Activated CD8-positive, alpha-beta memory T cell treated with anti-CD3 and anti-CD28 coated beads for 1 hour (primary cell): ENCODE measurements around the gene CHD9.
"Not testable (repeated sequence)": the region's sequence is repeated elsewhere in the genome, so short reads cannot be mapped to it uniquely, and the experiment has no call there.

Experiments
- DNase-seq, 2 donors: peaks; one replicate each; pipeline ENCODE4 v3.0.0-alpha.2; 2020; ENCODE audit warnings: low read depth in 1 of 2; ENCODE audit errors: extremely low read depth in 1 of 2

CHD9 gene

DNA sequence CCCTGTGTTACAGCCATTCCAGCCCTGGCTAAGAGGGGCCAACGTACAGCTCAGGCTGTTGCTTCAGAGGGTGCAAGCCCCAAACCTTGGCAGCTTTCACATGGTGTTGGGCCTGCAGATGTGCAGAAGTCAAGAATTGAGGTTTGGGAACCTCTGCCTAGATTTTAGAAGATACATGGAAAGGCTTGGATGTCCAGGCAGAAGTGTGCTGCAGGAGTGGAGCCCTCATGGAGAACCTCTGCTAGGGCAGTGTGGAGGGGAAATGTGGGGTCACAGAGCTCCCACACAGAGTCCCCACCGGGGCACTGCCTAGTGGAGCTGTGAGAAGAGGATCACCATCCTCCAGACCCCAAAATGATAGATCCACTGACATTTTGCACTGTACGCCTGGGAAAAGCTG is 130.9 kb downstream of the CHD9 start:
- DNase-seq, result not testable (repeated sequence)

DNA sequence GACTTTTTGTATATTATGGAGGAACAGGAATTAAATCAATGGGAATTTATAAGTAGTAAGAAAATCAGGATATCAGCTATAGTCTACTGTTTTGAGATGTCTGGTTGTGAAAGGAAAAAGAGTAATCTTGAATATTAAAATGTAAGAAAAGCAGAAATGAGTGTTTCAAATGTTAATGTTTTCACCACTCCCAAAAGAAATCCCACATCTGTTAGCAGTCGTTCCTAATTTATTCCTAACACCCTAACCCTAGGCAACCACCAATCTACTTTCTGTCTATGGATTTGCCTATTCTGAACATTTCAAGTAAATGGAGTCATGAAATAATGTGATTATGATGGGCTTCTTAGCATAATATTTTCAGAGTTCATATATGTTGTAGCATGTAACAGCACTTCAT is 133.0 kb downstream of the CHD9 start:
- DNase-seq, result no peak

DNA sequence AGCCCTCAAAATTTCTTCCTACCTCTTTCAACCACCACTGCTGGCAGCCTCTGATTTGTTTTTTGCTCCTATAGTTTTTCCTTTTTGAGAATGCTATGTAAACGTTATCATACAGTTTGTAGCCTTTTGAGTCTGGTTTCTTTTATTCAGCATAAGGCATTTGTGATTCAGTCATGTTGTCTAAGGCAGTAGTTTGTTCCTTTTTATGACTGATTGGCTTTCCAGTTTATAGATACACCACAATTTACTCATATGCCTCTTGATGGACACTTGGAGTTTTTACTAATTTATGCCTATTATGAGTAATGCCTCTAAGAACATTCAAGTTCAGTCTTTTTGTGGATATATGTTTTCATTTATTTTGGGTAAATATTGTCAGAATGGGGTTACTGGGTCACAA is 136.6 kb downstream of the CHD9 start:
- DNase-seq, result no peak

DNA sequence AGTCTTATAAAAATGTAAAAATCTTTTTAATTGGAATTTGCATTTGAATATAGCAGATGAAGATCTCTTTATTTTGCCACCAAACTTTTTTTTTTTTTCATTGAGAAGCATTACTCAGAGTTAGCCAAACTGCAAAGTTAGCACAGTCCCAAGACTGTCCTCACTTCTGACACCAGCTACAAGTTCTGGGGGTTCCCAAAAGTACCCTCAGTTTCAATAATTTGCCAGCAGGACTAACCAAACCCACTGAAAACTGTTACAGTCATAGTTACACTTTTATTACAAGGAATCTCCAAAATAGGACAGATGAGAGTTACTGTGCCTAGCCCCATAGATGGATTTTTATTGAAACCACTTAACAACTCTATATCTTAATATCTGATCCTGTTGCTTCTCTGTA is 144.1 kb downstream of the CHD9 start:
- no peak for DNase-seq

DNA sequence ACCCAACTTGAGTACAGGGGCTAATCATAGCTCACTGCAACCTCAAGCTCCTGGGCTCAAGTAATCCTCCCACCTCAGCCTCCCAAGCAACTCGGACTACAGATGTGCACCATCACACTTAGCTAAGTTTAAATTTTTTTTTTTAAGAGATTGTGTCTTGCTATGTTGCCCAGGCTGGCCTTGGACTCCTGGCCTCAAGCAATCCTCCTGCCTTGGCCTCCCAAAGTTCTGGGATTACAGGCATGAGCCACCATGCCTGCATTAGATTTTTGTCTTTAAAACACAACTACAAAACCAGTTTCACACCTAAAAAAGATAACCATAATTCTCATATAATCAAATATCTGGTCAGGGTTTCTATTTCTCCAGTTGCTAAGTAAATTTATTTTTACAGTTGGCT is 147.1 kb downstream of the CHD9 start:
- no peak for DNase-seq

DNA sequence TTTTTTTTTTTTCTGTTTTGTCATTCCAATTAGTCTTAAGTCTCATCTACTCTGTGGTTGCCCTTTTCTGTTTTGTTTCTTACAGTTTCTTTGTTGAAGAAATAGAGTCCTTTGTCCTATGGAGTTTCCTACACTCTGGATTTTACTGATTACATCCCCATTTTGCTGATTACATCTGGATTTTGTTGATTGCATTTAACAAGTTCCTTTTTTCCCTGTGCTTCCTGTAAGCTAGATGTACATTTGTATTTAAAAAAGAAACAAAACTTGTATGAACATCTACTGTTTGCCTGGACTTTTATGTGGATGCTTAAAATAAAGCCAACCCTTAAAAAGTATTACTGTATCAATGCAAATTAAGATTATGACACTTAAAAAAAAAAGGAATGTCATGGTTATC is 147.6 kb downstream of the CHD9 start:
- no peak for DNase-seq

DNA sequence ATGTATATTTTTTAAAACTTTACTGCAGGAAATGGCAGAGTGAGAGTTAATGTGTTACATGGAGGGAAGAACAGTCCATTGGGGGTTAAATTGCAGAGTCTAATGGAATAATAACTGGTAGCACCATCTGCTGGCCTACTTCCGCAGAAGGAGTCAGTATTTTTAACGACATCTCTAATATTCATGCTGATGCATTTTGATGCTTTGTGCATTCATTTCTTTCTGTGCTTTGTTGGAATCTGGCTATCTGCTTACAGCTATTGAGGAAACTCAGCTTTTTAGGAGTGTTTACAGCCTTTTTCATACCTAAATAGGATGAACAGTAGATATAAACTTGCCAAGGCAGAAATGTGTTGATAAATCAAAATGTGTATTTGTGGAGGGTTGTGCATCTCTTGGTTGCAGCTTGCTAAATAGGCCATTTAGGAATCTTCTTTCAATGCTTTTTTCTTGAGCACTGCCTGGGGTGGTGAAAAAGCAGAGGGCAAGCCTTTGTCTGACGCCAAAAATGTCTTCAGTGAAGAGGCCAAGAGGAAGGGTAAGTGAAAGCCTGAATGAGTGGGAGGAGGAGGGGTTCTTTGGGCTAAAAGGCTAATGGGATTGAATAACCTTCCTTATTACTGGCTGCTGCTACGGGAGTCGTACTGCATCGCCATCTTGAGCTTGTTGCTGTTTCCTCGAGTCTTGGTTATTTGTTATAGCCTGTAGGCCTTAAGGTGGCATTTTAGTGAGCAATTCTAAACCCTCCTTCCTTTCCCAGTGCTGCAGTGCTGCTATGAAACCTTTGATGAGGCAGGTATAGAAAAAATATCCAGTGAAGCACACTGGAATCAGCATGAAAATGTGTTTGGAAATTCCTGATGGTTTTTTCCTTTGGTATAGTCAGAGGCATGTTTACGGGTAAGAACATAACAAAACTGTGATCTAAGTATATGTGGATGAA is 153.3 kb downstream of the CHD9 start:
- DNase-seq, result no peak

DNA sequence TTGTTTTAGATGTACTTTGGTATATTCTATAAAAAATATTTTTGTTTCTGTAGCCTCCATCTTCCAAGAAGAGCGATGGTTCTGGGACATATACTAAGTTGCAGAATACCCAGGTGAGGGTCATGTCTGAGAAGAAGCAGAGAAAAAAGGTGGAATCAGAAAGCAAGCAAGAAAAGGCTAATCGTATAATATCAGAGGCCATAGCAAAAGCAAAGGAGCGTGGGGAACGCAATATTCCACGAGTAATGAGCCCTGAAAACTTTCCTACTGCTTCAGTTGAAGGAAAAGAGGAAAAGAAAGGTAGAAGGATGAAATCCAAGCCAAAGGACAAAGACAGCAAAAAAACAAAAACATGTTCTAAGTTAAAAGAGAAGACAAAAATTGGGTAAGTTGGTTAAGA is 154.6 kb downstream of the CHD9 start:
- DNase-seq, result no peak

DNA sequence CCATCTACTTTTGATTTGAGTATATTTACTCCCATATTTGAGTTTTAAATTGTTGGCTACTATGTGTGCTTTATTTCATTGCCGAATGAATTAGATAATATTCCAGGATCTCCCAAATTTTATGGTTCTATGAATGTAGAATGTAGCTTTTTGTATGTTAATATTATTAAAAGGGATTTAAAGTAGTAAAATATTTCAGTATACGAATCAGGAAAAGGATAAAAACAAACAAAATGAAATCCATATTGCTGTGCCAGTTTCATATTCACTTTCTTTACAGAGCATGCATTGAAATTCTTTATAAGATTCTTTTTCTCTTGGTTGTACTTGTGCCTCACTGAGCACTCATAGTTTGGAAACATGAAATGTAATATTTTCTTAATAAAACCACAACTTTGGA is 155.1 kb downstream of the CHD9 start:
- DNase-seq, result no peak

DNA sequence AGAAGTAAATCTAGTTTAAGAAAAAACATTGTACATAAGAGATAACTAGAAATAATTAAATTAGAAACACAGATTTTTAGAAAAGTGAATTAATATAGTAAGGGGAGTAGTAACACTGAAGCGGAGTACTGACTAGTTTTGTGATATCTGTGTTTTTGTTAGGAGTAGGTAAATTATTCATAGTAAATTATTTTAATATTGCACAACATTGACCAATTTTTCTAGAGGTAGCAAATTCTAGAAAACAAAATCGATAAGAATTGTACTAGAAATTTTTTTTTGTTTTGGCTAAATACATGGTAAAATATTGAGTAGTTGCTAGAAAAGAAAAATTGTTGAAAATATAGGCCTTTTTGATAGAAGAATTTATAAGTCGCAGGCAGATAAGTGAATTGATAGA is 156.5 kb downstream of the CHD9 start:
- no peak for DNase-seq

DNA sequence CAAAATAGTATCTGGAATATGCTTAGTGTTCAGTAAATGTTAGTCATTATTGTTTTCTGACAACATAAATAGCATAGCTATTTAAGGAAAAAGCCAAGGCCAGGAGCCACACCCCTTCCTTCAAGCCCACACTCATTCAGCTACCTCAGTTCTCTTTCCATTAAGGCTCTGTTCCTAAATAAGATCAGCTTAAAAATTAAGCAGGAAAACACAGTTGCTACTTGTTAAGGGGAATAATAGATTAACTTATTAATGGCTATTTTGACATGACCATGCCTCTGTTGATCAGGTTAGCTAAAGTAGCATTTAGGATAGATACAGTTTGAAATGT is 158.1 kb downstream of the CHD9 start:
- DNase-seq, result no peak

DNA sequence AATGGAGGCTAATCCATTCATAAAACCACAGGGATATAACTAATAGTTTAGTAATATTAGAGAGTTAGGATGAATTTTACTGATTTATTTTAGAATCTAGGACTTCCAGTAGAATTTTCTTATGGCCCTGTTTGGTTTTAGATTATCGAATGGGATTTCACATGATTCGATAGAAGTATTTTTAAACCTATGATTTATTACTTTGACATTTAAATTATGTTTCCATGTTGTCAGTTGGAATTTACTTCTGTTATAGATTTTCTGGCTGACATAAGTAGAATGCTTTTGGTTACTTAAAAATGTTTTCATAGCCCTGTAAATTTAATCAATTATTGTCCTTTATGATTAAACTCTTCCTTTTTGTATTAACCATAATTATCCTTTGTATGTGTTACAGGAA is 158.8 kb downstream of the CHD9 start:
- no peak for DNase-seq

DNA sequence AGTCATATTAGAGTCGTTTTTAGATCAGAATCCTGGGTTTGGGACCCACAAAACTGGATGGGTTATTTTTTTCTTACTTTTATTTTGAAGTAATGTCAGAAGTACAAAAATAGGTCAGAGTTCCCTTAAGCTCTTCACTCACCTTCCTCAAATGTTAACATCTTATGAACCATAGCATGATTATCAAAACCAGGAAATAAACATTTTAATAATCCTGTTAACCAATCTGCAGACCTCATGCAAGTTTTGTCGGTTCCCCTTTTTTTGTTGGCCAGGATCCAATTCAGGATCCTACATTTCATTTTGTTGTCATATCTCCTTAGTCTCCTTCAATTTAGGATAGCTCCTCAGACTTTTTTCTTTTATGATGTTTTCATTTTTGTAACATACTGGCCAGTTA is 162.0 kb downstream of the CHD9 start:
- DNase-seq, result no peak

DNA sequence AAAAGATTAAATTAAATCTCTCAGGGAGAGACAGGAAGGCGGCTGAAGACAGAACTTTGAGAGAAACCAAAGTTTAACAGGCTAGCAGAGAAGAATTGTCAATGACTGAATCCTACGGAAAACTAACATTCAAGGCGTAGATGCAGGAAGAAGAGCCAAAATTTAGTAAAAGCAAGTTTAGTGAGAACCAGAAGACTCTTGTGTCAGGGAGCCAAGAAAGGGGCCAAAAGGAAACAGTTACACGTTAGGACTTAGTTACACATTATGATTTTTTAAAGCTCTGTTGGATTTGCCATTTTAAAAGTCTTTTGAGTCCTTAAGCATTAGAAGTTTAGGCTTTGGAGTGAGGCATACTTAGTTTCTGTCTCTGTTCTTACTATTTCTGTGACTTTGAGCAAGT is 164.6 kb downstream of the CHD9 start:
- DNase-seq, result no peak

DNA sequence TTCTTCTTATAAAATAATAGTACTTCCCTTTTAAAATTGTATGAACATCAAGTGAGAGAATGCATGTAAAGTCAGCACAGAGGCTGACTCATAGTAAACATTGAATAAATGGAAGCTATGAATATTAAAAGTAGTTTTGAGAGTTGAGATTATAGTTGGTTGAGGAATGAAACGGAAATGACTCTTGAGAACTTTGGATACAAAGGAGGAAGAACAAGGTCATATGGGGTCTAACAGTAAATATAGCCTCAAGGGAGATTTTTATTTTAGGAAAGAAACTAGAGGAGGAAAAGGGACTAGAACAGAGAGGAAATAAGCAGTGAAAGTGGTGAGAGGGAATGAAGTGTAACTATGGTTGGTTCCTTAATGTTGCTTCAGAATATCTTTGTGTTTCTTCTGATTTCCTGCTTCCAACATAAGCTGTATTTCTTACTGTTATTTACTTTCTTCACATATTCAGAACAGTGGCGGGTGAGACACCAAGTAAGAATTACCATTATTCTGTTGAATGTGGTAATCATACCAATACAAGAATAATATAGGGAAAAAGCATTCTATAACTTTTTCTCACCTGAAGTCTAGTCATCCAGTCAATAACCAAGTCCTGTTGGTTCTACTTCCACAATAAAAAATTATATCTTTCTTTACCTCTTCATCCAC is 165.1 kb downstream of the CHD9 start:
- DNase-seq, result no peak

DNA sequence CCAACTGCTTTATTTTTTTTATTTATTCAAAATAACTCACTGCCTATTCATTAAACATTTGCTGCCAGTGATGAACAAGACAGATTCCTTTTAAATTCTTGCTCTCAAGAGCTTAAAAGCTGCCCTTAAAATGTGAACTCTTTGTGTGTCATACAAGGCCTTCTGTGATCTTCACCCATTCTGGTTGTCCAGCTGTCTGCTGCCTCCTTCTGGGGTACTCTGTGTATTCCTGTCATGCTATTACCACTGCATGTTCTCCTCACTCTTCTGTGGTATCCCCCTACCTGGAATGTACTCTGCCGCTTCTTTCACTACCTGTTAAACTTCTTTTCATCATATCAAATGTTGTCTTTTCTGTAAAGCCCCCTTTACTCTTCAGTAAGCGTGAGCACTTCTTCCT is 165.8 kb downstream of the CHD9 start:
- DNase-seq, result no peak

DNA sequence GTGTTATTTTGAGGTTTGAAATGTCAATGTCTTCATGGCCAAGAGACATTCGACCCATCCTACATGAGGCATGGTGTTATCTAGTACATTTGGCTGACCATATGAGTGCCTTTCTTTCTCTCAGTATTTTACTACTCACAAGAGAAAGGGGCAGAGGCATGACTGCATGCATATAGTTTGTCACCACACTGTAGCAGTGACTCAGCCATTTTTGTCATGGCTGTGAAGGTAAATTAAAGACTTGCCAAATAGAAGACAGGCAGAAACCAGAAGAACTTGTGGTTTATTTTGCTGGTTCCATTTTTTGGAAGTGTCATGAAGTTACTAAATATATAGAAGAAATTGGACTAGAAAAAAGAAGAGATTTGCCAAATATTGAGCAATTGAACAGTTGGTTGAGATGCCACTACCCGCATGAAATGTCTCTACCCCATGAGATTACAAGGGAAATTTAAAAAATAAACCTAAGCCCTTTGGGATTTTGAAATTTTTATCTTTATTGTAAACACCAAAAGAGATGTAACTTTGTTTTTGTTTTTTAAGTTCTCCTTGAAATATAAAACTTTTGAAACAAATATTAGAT is 170.3 kb downstream of the CHD9 start:
- DNase-seq, result no peak

DNA sequence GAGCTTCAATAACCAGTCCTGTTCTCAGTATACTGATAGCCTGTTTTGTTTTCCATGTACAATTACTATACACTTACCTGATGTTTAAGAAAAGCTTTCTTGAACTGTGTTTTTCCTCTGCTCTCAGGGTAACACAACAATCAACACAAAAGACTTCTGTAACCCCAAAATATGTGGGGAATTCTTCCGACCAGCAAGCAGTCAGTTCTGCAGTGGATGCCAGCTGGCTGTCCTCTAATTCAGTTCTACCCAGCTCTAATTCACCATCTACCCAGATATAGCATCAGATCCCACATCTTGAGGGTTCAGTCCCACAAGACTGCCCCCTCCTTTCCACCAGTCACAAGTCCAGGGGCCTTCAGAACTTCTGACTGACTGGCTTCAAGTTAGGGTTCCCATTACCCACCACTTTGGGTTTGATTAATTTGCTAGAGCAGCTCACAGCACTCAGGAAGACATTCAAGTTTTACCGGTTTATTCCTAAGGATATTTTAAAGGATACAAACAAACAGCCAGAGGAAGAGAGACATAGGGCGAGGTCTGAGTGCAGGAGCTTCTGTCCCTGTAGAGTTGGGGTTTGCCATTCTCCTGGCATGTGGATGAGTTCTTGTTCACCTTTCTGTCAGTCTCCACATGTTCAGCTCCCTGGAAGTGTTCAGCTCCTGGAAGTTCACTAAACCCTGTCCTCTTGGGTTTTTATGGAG is 178.2 kb downstream of the CHD9 start:
- no peak for DNase-seq

DNA sequence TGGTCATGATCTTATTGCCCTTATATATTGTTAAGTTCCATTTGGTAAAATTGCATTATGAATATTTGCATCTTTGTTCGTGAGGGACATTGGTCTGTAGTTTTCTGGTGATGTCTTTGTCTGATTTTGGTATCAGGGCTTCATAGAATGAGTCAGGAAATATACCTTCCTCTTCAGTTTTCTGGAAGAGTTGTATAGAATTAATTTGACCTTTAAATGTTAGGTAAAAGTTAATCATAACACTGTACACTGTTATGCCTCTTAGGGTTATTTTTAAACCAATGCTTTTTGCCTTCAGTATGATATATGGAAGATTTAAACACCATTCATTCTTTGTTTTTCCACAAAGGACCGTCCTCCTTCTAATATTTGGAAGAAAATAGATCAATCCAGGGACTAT is 180.0 kb downstream of the CHD9 start:
- no peak for DNase-seq

DNA sequence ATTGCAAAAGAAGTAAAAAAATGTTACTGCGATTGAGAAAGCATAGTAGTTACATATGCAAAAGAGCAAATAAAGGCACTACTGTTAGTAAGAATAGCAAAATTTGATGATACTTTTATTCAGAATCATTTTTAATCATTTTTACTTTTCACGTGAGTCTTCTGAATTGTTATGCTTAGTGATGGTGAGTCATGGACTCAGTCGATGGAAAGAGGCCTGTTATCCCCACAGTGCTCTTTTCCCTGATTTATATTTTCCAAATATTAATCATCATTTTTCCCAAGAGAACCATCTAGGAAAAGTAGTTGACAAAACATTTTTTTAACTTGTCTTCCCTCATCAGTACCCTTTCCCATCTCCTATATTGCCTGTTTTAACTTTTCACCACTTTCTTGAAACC is 181.1 kb downstream of the CHD9 start:
- DNase-seq, result no peak

DNA sequence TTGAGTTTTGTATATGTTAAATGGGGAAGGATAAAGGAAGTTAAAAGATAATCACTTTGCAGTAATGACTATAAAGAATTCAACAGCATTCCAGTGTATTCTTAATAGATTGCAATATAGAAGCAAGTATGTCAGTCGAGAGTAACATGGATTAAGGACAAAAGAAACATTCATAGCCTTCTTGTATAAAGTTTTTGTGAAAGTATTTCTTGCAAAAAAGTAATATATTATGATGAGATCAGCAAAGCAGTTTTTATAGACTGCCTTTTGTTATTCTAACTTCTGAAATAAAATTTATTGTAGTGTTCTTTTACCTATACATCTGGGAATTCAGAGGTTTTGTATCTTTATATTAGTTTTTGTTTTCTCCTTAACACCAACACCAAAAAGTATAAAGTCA is 194.5 kb downstream of the CHD9 start:
- DNase-seq, result no peak

DNA sequence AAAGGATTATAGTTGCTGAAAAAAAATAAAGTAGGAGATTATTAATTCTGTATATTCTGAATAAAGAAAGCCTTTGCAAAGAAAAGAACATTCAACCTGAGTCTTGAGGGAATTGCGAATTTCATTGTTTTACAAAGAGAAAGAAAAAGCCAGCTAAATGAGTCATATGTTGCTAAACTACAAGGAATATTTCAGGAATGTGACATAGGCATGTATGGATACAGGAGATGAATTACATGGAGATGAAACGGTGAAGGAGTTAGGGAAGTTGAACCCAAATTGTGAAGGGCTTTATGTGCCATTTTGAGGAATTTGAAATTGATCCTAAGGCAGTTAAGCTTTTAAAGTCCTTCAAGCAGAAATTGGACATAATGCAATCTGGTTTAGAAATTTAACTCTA is 202.2 kb downstream of the CHD9 start:
- DNase-seq, result no peak
